Endothelial cell of umbilical vein (primary cell): ENCODE measurements around the gene CAPZA2.

Experiments used
- EZH2 ChIP-seq: IDR thresholded peaks from 2 replicates; pipeline ENCODE4 v1.6.1; 2012; ENCODE audit warnings: borderline replicate concordance, low read depth, mild to moderate bottlenecking, moderate library complexity, low read length, inconsistent platforms; ENCODE audit not compliant: severe bottlenecking
- POLR2A ChIP-seq: IDR thresholded peaks from 2 replicates; pipeline ENCODE4 v1.6.1; 2012; ENCODE audit warnings: low read depth, mild to moderate bottlenecking, control low read depth, low read length
- TF ChIP-seq, protein P1 (sequence below), 2 donors: IDR thresholded peaks; 1 replicate in 1 of 2; 2 replicates in 1 of 2; pipeline ENCODE4 v1.5.1; 2011; ENCODE audit warnings: low read length in 2 of 2, mild to moderate bottlenecking in 2 of 2, moderate library complexity in 2 of 2, control low read depth in 1 of 2, inconsistent platforms in 1 of 2, low read depth in 1 of 2; ENCODE audit not compliant: insufficient read depth in 1 of 2; ENCODE audit errors: extremely low read depth in 1 of 2

- TF ChIP-seq, protein P1, sequence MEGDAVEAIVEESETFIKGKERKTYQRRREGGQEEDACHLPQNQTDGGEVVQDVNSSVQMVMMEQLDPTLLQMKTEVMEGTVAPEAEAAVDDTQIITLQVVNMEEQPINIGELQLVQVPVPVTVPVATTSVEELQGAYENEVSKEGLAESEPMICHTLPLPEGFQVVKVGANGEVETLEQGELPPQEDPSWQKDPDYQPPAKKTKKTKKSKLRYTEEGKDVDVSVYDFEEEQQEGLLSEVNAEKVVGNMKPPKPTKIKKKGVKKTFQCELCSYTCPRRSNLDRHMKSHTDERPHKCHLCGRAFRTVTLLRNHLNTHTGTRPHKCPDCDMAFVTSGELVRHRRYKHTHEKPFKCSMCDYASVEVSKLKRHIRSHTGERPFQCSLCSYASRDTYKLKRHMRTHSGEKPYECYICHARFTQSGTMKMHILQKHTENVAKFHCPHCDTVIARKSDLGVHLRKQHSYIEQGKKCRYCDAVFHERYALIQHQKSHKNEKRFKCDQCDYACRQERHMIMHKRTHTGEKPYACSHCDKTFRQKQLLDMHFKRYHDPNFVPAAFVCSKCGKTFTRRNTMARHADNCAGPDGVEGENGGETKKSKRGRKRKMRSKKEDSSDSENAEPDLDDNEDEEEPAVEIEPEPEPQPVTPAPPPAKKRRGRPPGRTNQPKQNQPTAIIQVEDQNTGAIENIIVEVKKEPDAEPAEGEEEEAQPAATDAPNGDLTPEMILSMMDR (IDR thresholded peaks at IDR 0.05; ENCODE audit: extremely low read depth in 1 of 2, insufficient read depth in 1 of 2, low read depth in 1 of 2, low read length in 2 of 2), result no peak
- TF ChIP-seq EZH2 (no peak), POLR2A (no peak)
Measured at GRCh38 chr7:116851175-116851574, 11.2 kb upstream of the CAPZA2 start.
